NCI-H1105 treated with DMSO at 0.1 percent for 48 hours (cell line): Measurements from ENCODE around the gene MGAT5.
A peak's percentile ranks its signal among the peaks of the same experiment; 100 is the strongest.

Experiments used
- DNase-seq: peaks from one replicate; lab custom pipeline; 2025; lab: John Stamatoyannopoulos, UW

The MGAT5 gene, protein sequence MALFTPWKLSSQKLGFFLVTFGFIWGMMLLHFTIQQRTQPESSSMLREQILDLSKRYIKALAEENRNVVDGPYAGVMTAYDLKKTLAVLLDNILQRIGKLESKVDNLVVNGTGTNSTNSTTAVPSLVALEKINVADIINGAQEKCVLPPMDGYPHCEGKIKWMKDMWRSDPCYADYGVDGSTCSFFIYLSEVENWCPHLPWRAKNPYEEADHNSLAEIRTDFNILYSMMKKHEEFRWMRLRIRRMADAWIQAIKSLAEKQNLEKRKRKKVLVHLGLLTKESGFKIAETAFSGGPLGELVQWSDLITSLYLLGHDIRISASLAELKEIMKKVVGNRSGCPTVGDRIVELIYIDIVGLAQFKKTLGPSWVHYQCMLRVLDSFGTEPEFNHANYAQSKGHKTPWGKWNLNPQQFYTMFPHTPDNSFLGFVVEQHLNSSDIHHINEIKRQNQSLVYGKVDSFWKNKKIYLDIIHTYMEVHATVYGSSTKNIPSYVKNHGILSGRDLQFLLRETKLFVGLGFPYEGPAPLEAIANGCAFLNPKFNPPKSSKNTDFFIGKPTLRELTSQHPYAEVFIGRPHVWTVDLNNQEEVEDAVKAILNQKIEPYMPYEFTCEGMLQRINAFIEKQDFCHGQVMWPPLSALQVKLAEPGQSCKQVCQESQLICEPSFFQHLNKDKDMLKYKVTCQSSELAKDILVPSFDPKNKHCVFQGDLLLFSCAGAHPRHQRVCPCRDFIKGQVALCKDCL

DNA sequence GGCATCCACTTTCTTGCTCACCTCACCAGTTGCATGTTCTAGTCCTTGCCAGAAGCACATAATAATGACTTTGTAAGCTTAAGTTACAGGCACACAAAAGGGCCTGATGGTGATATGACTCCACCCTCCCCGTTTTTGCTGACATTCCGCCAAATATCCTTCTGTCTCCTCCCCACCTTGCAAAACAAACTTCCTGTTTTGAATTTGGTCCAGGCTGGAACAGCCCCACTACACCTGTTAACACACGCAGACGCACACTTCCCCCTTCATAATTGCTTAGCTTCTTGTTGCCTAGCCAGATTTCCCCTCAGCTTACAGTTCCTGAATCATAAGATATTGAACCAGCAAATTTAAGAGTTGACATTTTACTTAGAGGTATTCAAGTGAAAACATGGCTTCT is at the start of gene MGAT5:
MGAT5 (plus strand) TSS at position 269 of the 400 bp plus-strand sequence. CDS start 332 bp downstream, outside the sequence.
- DNase-seq: peak; percentile 91

DNA sequence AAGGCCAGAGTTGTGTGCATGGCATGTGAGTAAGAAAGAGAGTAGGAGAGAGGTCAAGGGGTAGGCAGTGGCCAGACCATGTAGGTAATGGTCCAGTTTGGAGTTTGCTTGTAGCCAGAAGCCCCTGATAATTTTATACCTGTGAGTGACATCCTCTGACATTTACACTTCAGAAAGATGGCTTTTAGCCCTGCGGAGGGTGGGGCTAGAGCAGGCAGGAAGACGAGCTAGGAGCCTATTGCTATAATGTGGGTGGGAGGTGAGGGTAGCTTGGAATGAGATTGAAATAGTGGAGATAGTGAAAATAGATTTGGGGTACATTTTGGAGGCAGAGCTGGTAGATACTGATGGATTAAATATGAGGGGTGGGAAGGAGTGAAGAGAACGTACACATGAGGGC is 48.8 kb upstream of the MGAT5 start:
- DNase-seq: no peak

DNA sequence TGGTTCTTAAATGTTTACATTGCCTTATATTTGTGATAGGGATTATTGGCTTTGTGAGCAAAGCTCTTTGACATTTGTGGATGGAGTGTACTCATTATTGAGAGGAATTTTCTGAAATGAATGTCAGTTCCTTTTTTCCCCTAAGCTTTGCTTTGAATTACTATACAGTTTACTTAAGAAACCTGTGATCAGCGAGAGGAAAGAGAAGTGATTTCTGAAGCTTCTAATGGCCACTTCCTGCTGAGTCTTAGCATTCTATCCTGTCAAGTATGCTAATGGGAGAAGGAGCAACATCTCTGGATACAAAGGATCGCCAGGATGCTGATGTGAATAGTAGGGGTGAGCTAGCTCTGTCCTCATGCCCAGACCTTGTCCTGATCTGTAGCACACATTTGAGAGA is 47.8 kb upstream of the MGAT5 start:
- DNase-seq: no peak

DNA sequence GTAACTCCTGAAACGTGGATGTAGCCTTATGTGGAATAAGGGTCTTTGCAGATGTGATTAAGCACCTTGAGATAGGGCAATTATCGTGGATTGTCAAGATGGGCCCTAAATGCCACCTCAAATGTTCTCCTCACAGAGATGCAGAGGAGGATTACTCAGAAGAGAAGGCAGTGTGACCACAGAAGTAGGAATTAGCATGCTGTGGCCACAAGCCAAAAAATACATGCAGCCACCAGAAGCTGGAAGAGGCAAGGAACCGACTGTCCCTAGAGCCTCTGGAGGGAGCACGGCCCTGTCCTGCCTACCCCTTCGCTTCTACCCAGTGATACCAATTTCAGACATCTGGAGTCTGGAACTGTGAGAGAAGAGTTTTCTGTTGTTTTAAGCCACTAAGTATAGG is 47.3 kb upstream of the MGAT5 start:
- DNase-seq: no peak

DNA sequence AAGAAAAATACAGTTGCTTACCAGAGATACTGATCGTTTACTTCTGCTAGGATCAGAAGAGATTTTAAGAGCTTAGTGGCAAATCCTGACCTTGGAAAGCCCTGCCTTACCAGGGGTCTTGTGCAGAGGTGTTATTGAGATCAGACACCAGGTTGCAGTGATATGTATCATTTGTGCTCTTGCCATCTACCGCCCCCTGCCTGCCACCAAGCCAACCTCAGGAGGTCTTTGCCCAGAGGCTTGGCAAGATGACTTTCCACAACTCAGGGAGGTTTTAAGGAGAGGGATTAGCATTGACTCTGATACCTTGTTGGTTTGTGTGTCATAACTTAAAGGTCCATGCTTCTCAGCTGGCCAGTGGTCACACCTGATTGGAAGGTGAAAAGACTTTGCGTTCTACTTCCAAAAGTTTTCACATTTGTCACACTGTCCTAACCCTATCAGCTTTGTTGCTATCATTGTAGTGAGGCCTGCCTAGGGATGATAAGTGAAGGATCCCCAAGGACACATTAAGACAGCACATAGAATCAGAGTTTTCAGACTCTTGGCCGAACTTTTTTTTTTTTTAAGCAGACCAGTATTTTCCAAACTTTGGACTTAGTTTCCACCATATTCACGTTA is 46.2 kb upstream of the MGAT5 start:
- no peak for DNase-seq

DNA sequence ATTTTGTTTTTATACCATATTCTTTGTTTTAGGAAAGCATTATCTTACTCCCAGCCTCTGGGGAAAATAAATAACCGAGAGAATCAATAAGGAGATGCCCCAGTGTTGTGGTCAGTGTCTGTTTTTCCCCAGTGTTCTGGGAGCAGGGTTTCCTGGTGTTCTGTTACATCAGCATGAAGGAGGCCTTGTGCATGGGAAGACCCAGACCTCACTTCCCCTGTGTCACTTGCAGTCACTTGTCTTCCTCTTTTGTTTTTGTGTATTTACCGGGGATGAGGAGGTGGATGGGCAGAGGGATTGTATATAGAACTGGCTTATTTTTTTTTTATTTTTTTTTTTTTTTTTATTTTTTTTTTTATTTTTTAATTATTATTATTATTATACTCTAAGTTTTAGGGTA is 45.0 kb upstream of the MGAT5 start:
- DNase-seq: no peak

DNA sequence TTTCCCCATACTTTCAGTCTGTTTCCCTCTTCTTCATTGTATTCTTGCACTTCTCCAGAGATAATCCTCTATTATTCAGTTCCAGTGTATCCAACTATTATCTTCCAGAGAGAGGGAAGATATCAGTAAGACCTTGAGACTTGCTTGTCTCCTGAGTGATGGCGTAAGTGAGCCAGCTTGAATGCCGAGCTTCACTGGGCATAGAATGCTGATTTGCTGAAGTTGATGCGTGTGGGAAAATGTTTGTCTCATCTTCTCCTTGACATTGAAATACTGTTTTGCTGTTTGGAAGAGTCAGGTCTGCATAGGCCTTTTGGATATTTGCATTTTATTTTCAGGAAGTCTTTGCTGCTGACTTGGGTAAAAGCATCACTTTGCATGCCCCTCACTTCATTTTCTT is 41.1 kb upstream of the MGAT5 start:
- DNase-seq: no peak

DNA sequence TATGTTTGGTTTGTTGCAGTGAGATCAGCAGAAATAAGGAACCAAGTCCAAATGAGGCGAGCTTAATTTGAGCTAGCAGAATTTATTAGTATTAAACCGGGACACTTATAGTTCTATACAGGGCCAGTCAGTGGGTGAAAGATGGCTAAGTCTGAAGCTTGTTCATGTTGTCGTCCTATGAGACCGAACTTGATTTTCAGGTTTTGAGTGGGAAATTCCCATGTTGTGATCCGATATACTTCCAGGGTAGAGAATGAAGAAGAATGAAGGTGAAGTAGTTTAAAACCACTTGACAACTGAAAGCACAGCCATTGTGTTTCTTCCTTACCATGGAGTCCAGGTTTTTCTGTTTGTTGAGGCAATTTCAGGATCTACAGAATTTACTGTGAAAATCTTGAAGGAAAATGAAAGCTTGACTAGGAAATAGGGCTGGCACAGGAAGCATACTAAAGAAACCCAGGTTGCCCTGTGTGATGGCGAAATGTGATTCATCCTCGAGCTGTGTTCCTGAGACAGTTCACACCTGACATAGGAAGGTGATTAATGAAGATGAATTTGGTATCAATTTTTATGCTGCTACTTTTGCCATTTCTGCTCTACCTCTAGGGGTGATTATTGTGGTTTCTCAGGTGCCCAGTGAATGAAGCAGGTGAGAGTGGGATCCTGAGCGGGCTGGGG is 37.6 kb upstream of the MGAT5 start:
- DNase-seq: no peak

DNA sequence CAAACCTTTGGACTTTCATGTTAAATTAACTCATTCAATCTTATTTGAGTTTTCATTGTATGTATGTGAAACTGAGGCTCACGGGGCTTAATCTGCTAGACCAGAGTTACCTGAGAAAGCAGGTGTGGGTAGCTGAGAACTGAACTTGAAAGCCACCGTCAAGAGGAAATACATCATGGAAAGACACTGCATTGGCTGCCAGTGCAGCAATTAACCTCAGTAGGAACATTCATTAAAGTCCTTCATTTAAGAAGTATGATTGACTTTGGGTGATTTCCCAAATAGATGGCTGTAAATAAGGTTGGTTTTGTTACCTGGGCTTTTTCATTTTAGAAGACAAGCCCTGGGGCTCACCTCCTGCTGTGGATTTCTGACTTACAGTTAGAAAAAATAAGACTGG is 36.5 kb upstream of the MGAT5 start:
- peak; percentile 25 for DNase-seq

DNA sequence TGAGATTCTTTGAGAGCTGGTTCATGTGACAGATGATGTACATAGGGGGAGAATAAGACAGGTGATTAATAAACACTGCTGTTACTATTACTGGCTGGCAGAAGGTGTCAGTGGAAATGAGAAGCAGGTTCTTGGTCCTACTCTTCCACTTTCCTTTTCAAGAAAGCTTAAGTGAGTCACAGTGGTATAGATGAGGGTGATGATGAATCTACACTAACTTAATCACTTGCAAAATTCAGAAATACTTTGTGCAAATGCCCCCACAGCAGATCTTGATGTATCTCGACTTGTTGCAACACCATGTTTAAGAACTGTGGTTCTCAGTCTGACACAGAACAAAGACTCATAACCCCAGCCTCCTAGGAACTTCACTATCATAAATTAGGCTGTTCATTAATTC is 35.9 kb upstream of the MGAT5 start:
- DNase-seq: no peak

DNA sequence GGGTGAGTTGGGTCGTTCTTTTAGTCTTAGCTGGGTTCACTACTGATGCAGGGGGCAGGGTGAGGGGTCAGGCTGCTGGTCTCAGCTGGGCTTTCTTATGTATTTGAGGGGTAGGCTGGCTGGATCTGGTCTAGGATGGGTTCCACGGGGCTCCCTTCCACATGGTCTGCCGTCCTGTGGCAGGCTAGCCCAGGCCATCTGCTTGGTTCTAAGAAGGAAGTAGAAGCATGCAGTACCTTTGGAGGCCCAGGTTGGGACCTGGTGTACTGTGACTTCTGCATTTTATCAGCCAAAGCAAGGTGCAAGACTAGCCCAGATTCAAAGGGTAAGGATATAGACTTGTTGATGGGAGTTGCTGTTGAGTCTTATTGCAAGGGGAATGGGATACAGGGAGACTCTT is 35.5 kb upstream of the MGAT5 start:
- no peak for DNase-seq

DNA sequence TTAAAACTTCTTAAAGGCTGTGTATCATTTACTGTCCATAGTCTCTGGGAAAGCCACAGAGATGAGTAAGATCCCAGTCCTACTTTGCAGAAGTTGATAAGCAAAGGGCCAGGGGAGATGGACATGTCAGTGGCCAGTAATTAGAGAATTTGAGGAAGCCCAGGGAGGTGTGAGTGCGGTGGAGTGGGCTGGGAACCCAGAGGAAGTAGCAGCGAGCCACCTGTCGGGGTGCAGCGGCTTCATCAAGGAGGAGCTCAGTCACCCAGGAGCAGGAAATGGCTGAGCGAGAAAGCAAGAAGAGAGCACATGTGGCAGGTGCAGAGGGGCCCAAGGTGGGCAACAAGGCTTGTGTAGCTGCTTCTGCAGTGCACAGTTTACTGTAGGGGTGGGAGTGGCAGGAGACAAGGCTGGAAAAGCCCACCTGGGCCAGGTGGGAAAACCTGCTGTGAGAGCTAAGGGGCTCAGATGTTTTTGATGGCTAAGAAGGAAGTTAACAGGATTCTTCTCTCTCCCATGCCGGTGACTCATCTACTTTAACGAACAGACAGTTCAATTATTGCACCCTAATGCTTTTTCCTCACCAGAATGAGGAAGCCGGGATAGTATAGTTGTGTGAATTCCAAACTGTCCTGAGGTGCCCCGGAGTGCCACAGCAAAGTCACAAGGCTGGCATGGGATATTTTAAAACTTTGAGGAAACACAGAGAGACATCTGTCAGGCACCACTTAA is 34.8 kb upstream of the MGAT5 start:
- no peak for DNase-seq

DNA sequence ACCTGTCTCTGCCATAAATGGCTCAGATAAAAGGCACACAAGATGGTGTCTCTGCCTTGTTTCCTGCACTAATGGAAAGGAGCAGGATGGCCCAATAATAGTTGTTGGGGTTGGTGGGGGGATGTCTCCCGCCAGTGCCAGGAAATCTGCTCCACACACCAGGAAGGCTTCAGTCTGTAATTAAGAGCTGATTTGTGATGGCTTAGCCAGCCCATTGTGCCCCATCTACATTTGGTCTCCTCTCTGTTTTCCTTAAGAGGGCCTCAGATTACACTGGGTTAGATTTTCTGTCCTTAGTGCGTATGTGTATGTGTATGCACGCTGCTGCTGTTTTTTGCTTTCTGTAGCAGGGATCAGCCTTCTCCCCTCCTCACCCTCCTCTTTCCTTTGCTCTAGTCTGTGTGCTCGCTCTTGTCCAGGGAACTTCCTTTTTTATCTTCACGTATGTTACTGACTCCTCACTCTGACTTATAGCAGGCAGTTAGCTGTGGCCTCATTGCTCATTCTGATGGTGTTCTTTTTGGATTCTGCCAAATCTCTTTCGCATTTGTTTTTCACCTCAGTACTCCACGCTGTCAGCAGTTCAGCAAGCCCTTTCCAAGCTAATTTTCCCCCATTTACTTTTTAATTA is 33.4 kb upstream of the MGAT5 start:
- no peak for DNase-seq

DNA sequence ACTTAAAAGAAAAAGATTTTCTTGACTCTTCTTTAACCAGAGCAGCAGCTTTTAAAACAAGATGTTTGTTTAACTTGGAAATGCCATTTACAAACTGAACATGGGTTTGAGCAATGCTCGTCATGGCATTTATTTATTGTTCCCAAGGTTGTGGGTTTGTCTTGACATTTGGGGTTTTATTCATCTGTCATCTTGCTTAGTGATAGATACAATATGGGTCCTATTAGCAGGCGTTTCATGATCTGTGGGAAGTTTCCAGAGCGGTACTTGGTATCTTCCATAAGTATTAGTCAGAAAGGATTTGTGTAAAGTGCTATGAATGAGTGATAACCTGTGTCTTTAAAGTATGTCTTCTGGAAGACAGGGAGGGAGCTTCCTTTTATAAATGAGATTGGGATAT is 29.9 kb upstream of the MGAT5 start:
- no peak for DNase-seq

DNA sequence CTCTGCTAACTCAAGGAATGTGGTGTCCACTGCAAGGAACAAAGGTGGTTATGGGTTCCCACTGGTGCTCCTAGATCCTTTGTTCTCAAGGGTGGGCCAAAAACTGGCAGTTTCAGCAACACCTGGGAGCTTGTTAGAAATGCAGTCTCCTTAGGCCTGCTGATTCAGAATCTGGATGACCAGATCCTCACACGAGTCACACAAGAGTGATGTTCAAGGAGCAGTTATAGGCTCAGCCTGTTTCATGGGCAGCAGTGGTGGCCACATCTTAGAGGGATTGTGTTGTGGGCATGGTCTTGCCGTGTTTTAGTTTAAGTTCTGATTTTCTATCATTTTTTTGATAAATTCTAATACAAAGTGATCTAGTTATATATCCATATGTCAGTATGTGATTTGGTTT is 28.7 kb upstream of the MGAT5 start:
- no peak for DNase-seq

DNA sequence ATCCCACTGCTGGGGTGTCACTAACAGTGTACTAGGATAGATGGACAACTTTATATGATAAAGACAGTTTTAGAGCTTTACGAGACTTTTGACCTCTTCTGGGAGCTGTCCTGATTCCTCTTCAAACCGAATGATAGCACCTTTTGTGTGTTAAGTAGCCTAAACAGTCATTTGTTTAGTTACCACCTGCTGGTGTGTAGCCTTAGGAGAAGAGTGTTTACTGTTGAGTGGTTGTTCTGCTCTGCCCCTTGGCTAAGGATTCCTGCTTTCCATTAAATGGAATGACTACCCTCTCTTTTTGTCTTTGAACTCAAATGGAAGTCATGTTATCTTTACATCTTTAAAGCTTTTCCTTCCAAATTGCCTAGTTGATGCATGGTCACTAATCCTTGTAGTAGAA is 28.0 kb upstream of the MGAT5 start:
- DNase-seq: peak; percentile 55

DNA sequence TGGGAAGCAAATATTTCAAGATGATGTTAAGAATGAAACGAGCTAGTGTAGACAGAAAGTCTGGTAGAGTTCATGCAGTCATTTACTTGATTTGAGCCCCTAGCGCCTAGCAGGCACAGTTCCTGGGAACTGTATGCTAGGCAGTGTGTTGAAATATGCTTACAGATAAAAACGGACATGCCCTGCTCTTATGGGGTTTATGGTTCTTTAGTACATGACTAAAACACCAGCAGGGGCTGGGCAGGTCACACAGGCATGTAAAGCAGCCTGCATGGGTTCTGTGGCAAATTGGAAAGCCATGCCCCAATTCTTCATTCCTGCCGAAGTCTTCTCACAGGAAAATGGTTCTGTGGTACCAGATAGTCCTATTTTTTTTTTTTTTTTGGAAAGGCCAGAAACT is 27.3 kb upstream of the MGAT5 start:
- DNase-seq: no peak

DNA sequence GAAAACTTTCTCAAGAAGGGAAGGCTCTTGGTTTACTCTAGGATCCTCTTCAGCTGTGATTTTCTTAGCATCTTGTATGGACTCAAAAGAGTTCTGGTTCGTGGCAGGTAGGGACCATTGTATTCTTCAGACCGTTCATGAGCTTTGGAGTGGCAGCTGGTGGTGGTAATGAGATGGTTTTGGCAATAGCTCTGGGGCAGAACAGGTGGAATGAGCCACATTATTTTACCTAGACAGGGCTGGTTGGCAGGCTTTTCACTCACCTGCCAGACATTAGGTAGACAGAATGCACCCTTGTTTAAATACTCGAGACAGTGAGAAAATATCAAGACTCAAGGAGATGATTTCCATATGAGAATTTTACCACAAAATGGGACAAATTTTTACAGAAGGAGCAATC is 26.2 kb upstream of the MGAT5 start:
- peak; percentile 72 for DNase-seq

DNA sequence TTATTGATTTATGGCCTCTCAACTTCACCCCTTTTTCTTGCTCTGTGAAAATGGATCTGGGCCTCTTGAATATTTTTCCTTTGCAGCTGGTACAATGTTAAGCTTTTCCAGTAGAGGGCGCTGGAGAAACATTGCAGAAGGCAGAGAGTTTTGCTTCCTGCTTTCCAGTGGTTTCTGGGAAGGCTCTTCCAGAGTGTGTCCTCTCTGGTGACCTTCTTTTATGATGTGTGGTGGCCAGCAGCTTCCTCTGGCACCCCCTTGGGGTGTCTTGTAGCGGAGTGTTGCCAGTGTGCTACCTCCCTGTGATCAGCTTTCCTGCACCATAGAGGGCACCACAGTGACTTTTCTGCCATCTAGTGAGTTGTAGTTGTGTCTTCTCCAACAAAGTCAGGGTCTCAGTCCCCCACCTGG is 25.4 kb upstream of the MGAT5 start:
- no peak for DNase-seq

DNA sequence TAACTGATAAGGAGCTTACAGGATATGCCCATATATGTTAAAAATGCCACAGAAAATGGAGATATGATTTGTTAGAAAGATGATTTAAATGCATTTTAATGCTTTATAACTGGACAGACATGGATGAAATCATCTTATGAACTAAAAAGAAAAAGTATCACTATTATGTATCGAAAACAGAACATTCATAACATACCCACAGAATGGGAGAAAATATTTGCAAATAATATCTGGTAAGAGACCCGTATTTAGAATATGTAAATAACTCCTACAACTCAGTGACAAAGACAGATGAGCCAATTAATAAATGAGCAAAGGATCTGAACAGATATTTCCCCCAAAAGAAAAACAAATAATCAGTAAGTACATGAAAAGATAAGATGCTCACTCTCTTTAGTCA is 24.3 kb upstream of the MGAT5 start:
- no peak for DNase-seq

DNA sequence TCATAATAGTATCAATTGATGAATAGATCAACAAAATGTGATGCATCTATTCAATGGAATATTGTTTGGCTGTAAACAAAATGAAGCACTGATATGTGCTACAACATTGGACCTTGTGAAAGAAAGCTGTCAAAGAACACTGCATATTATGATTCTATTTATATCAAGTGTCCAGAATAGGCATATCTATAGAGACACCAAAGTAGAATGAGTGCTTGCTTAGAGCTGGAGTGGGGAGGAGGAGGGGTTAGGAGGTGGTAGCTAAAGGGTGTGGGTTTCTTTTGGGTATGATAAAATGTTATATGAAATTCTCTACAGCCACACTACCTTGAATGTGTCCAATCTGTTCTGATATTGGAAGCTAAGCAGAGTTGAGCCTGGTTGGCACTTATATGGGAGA is 23.0 kb upstream of the MGAT5 start:
- no peak for DNase-seq
